OCI-M2 (cell line): ENCODE data around the gene FNDC5.

Experiments used
- DNase-seq: peaks from one replicate; lab custom pipeline; 2025; ENCODE audit not compliant: unreplicated experiment; lab: John Stamatoyannopoulos, UW

FNDC5 gene

GRCh38 chr1:32884726-32885125 is 14.0 kb upstream of the FNDC5 start:
- DNase-seq = no peak

- no peak for DNase-seq
Measured at GRCh38 chr1:32884032-32884372, 13.3 kb upstream of the FNDC5 start.

- DNase-seq = no peak
Measured at GRCh38 chr1:32883338-32884031, 12.8 kb upstream of the FNDC5 start.

GRCh38 chr1:32881871-32882850 is 11.4 kb upstream of the FNDC5 start:
- no peak for DNase-seq

- no peak for DNase-seq
Measured at GRCh38 chr1:32881291-32881690, 10.6 kb upstream of the FNDC5 start.

GRCh38 chr1:32878637-32879041 is 7.9 kb upstream of the FNDC5 start:
- DNase-seq = no peak

GRCh38 chr1:32878183-32878582 is 7.5 kb upstream of the FNDC5 start:
- no peak for DNase-seq

GRCh38 chr1:32877211-32878110 is 6.7 kb upstream of the FNDC5 start:
- DNase-seq = no peak

GRCh38 chr1:32876341-32877210 is 5.9 kb upstream of the FNDC5 start:
- DNase-seq = no peak

- no peak for DNase-seq
Measured at GRCh38 chr1:32874860-32875752, 4.4 kb upstream of the FNDC5 start.

- DNase-seq = no peak
Measured at GRCh38 chr1:32873484-32873883, 2.8 kb upstream of the FNDC5 start.

- DNase-seq = no peak
Measured at GRCh38 chr1:32872192-32872460, 1.4 kb upstream of the FNDC5 start.

GRCh38 chr1:32871364-32872191 is 866 bp upstream of the FNDC5 start:
- no peak for DNase-seq

- no peak for DNase-seq
Measured at GRCh38 chr1:32869923-32870614, 643 bp downstream of the FNDC5 start.

GRCh38 chr1:32868806-32869455 is 1.8 kb downstream of the FNDC5 start:
- DNase-seq = no peak

- no peak for DNase-seq
Measured at GRCh38 chr1:32868085-32868484, 2.6 kb downstream of the FNDC5 start.

- no peak for DNase-seq
Measured at GRCh38 chr1:32867671-32868070, 3.0 kb downstream of the FNDC5 start.

- no peak for DNase-seq
Measured at GRCh38 chr1:32867151-32867550, 3.6 kb downstream of the FNDC5 start.
